Measurements from ENCODE around the gene MTNR1B.

Gene MTNR1B

DNA sequence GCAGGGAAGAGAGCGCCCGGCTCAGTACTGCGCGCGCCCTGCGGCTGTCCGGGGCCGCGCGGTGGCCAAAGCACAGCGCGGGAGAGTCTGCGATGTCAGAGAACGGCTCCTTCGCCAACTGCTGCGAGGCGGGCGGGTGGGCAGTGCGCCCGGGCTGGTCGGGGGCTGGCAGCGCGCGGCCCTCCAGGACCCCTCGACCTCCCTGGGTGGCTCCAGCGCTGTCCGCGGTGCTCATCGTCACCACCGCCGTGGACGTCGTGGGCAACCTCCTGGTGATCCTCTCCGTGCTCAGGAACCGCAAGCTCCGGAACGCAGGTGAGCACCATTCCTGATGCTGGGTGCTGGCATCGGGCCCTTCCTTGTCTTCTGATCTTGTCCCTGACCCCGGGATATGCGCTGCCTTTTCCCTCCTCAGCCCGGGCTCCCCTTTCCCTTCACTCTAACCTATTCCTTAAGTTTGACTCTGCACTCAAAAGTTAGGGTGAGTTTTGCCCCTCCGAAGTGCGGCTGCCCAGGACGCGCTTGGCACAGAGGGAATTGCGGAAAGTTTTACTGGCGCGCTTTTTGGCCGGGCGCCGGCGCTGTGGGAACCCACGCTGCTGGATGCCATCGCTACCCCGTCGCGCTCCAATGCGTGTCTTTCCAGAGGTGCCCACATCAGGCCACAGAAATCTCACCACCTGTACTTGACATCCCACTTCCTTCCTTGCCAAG is at the start of gene MTNR1B:
TSS of gene MTNR1B (plus strand) at position 18 of the 714 bp plus-strand sequence. CDS start at position 93, 75 bp downstream.
- no peak for DNase-seq

DNA sequence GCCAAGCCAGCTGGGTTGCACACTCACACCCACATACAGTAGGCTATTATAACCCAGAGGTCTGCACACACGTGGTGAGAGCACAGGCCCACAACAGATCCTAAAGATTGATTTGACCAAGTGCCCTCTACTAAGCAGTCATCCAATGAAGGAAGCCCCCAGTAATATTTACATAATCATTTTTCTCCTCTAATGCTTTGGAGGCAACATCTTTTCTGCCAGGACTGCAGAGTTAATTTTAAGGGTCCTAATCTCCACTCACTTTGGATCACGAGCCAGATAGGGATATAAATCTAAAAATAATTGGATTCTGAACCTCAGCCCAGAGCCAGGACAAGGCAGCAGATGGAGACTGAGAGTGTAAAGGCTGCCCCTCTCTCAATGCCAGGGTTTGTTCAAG is 49.1 kb upstream of the MTNR1B start:
- DNase-seq: no peak

DNA sequence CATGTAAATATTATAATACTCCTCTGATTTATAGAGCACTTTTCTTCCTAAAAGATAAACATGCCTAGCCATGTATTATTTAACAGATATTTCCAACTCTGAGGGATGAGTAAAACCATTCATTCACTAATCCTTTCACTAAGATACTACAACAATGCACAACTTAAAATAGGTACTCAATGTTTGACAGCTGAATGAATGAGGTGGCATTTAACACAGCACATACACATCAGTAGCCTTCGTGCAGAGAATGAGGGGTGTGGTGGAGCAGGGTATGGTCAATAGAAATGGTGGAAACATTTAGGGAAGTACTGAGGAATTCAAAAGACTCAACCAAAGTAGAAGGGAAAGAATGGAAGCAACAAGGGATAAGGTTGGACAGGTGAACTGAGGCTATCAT is 46.7 kb upstream of the MTNR1B start:
- no peak for DNase-seq

DNA sequence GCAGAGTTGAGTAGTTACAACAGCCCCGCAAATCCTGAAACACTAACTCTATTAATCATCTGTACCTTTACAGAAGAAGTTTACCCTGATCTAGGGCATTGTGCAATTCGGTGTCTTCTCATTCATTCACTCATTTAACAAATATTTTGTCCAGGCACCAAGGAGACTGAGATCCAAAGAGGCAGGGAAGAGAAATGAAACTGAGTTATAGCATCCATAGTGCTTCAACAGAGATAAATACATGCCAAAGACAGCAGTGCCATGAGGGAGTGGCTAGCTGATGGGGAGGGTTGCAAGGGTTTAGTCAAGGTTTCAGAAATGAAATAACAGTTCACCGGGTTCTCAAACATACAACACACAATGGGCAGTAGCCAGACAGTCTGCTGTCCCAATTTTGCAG is 40.2 kb upstream of the MTNR1B start:
- no peak for DNase-seq

DNA sequence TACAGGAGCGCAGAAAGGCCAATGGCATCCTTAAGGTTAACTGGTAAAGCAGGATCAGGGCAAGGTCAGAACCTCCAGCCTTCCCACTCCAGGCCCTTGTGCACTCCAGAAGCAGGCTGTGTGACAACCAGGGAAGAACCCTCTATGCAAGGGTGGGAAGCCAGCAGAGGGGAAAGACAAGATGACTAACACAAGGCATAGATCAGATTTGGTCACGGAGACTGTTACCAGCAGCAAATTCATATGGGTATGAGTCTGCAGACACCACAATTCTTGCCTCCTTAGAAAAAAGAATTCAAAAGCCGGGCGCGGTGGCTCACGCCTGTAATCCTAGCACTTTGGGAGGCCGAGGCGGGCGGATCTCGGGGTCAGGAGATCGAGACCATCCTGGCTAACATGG is 39.8 kb upstream of the MTNR1B start:
- no peak for DNase-seq

DNA sequence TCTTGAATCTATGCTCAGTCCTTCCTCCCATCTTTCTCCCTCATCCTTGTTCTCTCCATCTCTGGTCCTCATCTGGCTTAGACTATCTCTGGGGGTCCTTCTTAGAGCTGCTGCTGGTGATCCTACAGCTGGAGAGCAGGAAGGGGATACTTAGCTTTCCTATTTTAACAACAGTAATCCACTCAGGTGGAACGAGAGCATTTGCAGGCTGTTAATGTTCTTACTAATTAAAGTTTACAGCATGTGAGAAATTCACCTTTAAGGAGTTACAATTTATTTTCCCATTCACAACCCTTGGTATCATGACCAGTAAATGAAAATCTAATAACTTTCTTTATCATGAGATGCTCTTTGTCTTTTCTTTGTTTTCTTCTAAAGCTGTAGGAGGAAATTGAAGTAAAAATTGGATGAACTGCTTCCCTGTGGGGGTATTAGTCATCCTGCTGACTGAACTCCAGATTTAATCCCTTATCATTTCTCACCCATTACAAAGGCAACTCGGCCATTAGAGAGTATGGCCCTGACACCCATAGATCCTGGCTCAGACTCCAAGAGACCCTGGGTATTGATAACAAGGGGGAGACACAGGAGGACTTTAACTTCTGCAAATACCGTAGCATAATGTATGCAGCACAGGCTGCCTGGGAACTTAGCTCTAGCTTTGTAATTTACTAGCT is 37.6 kb upstream of the MTNR1B start:
- no peak for DNase-seq

DNA sequence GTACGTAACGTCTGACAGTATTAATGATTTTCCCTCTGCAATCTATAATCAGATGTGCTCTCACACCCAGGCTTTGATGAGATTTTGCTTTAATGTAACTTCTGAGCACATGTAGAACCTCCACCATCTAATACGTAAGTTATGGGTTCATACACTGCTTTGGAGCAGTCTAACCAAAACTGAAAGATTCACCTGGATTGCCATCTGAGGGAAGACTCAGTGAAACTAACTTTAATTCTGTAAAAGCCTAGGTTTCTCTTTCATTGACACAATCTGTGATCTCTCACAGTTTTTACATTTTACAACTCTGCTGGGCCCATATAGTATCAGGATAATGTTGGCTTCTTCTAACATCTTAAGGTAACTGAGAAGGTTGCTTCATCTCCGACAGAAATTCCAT is 30.1 kb upstream of the MTNR1B start:
- no peak for DNase-seq

DNA sequence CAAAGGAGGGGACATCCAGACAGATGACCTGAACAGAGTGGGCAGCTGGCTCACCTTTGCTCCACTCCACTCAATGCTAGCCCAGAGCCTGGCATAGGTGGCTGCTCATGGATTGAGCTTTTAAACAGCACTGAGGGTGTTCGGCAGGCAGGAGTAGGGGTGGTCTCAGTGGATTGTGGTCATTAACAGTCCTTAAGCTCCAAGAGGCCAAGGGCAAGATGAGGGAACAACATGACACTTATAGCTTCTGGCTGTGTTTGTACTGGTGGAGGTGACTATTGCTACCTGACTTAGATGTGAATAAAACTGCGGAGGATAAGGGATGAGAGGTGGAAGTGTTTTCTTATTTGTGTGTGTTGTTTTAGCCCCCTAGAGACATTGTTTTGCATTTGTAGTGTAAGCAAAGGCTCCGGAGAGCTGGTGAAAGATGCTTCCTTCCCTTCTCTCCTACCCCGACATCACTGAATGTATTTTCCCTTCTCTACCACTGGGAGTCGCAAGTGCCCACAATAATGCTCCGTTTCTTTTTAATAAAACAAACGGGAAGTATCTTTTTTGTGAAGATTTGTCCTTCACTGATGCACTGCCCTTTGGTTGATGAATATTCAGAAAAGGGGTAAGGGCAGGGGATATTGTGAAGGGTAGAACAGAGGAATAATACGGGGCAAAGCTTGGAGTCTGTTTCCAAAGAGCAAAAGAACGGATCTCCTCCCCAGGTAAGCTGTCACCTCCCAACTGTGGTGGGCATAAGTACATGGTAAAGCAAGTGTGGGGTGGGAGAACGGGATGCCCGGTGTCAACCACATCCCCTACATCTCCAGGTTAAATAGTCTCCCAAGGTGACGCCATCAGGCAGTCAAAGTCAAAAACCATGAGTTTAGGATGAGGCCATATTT is 27.5 kb upstream of the MTNR1B start:
- DNase-seq: peak; percentile 71

DNA sequence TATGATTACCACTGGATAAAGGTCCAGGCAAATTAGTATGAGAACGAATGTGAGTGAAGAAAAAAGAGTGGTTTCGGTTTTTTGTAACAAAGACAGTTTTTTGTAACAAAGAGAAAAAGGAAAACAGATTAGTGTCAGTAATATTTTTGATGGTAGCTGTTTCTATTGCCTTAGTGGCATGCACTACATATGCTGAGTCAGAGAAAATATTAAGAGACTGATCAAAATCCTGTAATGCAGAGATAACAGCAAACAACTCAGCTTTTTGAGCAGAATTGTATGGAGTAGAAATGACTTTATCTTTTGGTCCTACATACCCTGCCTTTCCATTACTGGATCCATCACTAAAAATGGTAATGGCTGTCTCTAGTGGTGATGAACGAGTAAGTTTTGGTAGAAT is 22.7 kb upstream of the MTNR1B start:
- DNase-seq: no peak

DNA sequence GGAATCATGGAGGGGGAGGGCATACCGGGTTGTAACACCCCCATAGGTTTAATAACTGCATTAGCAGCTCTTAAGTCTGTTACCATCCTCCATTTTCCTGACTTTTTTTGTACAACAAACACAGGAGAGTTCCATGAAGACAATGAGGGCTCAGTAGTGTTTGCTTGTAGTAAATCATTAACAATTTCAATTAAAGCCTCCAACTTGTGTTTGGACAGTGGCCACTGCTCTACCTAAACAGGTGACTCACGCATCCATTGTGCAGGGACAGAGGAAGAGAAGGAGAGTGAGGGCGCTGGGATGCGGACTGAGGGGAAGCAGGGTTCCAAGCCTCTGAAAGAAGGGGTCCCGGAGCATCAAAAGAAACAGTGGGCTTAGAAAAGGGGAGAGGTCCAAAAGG is 21.3 kb upstream of the MTNR1B start:
- DNase-seq: no peak

DNA sequence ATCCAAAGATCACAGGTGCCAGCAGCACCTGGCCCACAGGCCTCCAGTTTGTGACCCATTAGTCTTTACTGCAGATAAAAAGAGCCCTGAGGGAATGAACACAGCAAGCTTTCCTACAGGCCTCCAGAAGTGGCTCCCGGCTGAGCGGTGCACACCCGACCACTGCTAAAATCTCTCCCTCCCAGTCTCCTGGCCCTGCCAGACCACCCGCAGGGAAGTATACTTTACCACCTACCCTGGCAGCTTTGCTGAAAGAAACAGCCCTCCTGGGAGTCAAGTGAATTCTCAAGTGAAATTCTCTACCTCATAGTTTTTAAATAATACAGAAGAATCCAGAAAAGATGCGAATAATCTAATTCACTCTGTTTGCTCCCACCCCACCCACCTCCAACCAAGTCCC is 15.4 kb upstream of the MTNR1B start:
- no peak for DNase-seq

DNA sequence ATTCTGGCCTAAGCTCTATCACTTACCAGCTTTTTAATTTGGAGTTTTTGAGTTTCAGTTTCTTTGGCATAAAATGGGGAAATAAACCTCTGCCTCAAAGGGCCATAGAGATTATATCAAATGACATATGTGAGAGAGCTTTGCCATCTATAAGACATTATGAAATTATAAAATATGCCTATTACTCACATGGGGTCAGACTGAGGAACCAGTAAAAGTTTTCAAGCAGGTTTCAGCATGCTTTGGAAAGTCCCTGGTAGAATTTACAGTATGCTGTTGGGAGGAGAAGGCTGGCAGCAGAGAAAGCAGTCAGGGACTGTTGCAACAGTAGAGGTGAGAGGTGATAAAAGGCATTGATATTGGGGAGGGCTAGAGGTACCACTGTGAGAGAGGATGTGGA is 13.6 kb upstream of the MTNR1B start:
- no peak for DNase-seq

DNA sequence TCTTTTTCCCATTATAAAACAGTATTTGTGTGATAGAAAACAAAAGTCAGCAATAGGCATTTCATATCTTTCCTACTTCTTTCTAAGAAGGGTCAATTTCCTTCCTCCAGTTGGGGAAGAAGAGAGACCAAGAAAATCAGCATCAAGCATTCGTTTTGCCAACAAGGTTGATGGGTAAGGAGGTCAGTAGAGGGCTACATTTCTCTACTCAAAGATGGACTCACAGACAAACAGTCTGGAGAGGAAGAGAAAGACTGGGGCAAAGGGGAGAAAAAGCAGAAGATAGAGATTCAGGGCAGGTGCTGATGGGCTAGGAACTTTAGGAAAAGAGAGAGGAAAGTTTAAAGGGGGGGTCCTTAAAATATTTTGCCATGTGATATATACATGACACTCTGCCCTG is 8.6 kb upstream of the MTNR1B start:
- no peak for DNase-seq

DNA sequence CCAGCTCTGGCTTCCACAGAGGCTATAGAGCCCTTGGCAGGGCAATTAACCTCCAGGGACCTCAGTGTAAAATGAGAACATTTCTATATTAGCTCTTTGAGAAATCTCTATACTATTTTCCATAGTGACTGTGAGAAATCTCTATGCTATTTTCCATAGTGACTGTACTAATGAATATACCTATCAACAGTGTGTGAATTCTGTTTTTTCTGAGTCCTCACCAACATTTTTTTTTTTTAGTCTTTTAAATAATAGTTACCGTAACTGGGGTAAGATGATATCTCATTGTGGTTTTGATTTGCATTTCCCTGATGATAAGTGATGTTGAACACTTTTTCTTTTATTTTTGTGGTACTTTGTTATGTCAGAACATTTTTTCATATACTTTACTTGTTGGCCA is 7.0 kb upstream of the MTNR1B start:
- DNase-seq: no peak

DNA sequence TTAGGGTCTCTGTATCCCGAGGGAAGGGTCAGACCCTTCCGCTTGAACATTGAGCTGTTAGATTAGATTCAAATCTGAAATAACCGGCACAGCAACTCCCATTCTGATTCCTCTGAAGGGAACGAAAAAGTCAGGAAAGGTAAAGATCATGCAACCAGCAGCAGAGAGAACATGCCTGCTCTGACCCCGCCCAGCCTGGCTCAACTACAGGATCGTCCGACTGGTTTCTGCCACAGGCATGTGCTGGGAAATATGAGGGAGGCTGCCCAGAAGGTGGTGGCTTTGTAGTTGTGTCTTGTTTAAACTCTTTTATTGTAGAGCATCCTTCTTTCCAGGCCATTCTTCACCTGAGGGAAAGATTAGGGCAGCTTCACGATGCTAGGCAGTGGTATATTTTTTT is 5.0 kb upstream of the MTNR1B start:
- DNase-seq: no peak

DNA sequence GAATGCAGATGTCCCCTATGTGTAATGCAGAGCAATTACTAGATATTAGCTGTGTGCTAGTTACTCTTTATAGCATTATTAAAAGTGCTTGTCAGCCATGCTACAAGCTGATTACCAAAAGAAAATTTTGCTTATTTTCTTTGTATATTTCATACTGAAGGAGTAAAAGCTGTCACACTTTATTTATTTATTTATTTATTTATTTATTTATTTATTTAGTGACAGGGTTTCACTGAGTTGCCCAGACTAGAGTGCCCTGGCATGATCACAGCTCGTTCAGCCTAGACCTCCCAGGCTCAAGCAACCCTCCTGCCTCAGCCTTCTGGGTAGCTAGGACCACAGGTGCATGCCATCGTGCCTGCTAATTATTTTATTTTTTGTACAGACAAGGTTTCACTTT is 4.3 kb upstream of the MTNR1B start:
- no peak for DNase-seq

DNA sequence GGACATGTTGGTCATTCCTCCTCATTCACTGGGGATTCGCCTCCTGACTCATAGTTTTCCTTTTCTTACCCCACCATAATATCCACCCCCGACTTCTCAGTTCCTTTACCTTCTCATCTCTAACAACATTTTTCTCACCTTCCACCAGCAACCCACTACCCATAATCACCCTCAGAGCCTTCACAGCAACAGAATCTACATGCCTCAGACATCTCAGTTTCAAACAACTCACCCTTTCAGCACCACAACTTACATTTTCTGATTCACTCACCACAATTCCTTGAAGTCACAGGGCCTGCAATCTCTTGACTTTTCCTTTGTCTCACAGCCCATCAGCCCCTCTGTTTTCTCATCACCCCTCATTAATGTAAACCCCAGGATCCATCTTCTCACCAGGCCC is 2.3 kb upstream of the MTNR1B start:
- no peak for DNase-seq

DNA sequence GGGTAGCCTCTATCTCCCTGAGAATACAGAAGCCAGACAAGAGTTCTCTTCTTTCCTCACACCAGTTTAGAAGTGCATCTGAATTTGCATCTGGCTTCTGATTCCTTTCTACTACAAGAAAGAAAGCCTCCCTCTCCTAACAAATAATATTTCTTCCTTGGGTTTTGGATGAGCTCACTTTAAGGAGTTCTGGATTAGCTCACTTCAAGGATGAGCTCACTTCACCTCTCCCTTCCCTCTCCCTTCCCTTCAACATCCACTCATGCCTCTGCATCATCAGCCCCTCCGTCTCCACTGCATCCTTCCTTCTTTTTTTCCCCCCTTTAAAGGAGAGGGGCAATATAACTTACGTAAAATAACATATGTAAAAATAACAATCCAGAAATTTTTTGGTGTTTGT is 1.6 kb upstream of the MTNR1B start:
- no peak for DNase-seq

DNA sequence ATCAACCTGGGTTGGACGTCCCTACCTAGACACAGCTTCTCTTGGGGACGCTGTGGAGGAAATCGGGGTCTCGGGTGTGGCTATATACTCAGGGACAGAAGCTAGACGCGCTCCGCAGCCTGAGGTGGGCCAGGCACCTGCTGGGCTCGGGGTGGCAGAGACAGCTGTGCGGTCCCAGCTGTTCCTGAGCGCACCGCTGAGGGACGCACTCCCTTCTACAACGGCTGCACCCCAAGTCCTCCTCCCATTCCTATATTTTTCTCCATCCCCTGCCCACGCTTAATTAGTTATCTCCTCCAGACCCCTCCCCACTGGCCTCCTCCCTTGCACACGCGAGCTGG is 188 bp upstream of the MTNR1B start:
- no peak for DNase-seq

DNA sequence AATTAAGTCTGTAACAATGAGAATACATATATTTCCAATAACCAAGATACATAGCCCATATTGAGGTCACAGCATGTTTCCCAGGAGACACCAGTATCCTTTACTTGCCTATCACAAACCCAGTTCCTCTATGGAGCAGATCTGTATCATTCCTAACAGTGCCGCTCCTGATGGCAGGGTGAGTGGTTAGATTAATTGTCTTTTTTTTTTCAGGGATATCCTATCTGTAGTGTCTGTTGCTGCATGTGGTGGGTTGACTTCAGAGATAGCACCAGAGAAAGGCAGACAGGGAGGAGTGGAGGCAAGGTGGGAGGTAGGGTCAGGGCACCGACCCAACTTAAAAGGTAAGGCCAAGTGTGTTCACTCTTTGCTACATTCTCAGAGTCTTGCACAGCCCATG is 2.8 kb downstream of the MTNR1B start:
- DNase-seq: no peak

DNA sequence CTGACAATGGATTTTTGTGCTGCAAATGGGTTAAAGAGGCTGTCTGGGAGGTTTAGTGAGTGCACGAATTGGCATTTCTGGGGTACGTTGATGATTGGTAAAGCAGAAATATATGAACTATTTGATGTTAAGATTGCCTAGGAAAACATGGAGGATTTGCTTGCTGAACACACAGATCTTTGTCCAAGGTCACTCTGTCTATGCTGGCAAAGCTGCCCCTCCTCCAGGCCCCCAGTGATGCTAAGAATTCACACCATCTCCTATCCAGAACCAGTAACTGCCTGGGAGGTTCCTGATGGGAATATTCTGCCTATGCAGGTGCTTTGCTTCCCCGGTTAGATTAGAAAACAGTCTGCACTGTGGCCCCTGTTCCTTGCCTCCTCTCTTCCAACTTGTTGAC is 5.8 kb downstream of the MTNR1B start:
- DNase-seq: no peak

DNA sequence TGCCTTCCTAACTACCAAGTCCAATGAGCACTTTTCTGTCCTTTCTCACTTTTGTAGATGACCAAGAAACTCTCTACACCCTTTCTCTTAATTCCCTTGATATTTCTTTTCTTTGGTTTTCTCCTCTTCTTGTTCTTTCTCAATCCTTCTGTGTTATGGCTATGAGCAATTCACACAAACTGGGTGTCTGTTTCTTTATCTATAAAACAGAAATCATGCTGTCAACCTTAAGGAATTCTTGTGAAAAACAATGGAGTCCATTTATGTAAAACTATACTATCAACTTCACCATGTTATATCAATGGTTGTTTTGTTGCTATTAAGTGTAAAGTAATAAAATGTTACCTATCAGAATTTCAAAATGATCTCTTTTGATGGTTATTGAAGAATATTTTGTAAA is 7.2 kb downstream of the MTNR1B start:
- no peak for DNase-seq

DNA sequence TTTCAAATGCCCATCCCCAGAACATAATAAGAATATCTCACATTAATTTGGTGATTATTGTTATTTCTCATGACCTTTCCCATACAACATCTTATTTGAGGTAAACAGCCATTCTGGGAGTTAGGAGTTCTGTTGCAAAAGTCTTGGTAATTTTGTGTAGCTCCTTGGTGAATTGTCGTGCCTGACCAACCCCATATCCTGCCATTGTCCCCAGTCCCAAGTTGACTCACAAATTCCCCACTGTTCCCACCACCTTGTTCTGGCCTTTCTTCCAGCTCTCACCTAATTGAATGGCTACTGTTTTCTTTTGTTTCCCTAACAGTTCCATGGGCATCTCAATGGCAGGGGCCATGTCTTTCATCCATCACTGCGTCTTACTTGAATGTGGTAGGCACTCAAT is 8.0 kb downstream of the MTNR1B start:
- no peak for DNase-seq
